WTC11 (cell line): ENCODE results near the gene TFF1. TPM values are rescaled to one million over a fixed set of nuclear protein-coding genes. Genes with fewer than 3 reads are reported as not detected.

Experiments
- ATAC-seq: fragments of 200-7000 bp; cut with Tn5 transposase; 2 replicates; pipeline ENCODE4 v1.10.0; 2021; ENCODE audit warnings: mild to moderate bottlenecking, moderate library complexity
- CTCF ChIA-PET: fragments of 300-600 bp; sonication (Branson Sonifier 250); formaldehyde crosslinking; loops from one replicate; lab custom pipeline; 2021; ENCODE audit warnings: antibody characterized with exemption; lab: Charles Lee
- POLR2A ChIA-PET: fragments of 350-600 bp; sonication (Branson Sonifier 250); formaldehyde crosslinking; loops from one replicate; lab custom pipeline; 2021; ENCODE audit warnings: antibody characterized with exemption; lab: Charles Lee
- DNase-seq: peaks from one replicate; pipeline ENCODE4 v3.0.0; 2021; ENCODE audit warnings: low spot score
- H3K27ac Mint-ChIP-seq: 2 replicates; pipeline ENCODE4 v1.8.0; 2021; ENCODE audit warnings: mixed read lengths
- H3K27me3 Mint-ChIP-seq: 2 replicates; pipeline ENCODE4 v1.8.0; 2021; ENCODE audit warnings: low read depth, mild to moderate bottlenecking, moderate library complexity, mixed read lengths
- H3K36me3 Mint-ChIP-seq: 2 replicates; pipeline ENCODE4 v1.8.0; 2021; ENCODE audit warnings: mixed read lengths
- H3K4me1 Mint-ChIP-seq: 2 replicates; pipeline ENCODE4 v1.8.0; 2022; ENCODE audit warnings: mixed read lengths
- H3K4me3 Mint-ChIP-seq: 2 replicates; pipeline ENCODE4 v1.8.0; 2021; ENCODE audit warnings: mild to moderate bottlenecking, moderate library complexity, mixed read lengths
- H3K9me3 Mint-ChIP-seq: 2 replicates; pipeline ENCODE4 v1.8.0; 2021; ENCODE audit warnings: mixed read lengths
- AR ChIP-seq: fragments of 250-450 bp; sonication (Bioruptor Pico); IDR thresholded peaks from 2 replicates; pipeline ENCODE4 v1.9.0; 2021; ENCODE audit warnings: mild to moderate bottlenecking
- CBFB ChIP-seq: sonication (generic); formaldehyde crosslinking; IDR thresholded peaks from 2 replicates; pipeline ENCODE4 v1.8.1; 2022; ENCODE audit warnings: mild to moderate bottlenecking, low read depth, missing genetic modification reagents
- CDX4 ChIP-seq: fragments of 250-450 bp; sonication (Bioruptor Pico); IDR thresholded peaks from 2 replicates; pipeline ENCODE4 v1.9.0; 2021; ENCODE audit warnings: moderate library complexity, mild to moderate bottlenecking, inconsistent platforms, borderline replicate concordance
- ELF4 ChIP-seq: sonication (generic); formaldehyde crosslinking; IDR thresholded peaks from 2 replicates; pipeline ENCODE4 v1.8.1; 2022; ENCODE audit warnings: low read depth, mild to moderate bottlenecking, moderate library complexity, missing genetic modification reagents
- GABPB1 ChIP-seq: sonication (generic); formaldehyde crosslinking; IDR thresholded peaks from 2 replicates; pipeline ENCODE4 v1.8.1; 2023; ENCODE audit warnings: mild to moderate bottlenecking, missing genetic modification reagents
- JAZF1 ChIP-seq: fragments of 250-450 bp; sonication (Bioruptor Pico); IDR thresholded peaks from 2 replicates; pipeline ENCODE4 v1.9.0; 2021; ENCODE audit warnings: moderate library complexity, mild to moderate bottlenecking, inconsistent platforms
- NFATC4 ChIP-seq: fragments of 250-450 bp; sonication (Bioruptor Pico); IDR thresholded peaks from 2 replicates; pipeline ENCODE4 v1.9.0; 2021; ENCODE audit warnings: mild to moderate bottlenecking
- NFE2L1 ChIP-seq: sonication (generic); formaldehyde crosslinking; IDR thresholded peaks from 2 replicates; pipeline ENCODE4 v1.8.1; 2023; ENCODE audit warnings: missing genetic modification reagents
- NR3C1 ChIP-seq: sonication (generic); formaldehyde crosslinking; conservative IDR thresholded peaks from 2 replicates; pipeline ENCODE4 v1.8.1; 2023; ENCODE audit warnings: low read depth, mild to moderate bottlenecking, missing genetic modification reagents
- OVOL2 ChIP-seq: fragments of 250-450 bp; sonication (Bioruptor Pico); IDR thresholded peaks from 2 replicates; pipeline ENCODE4 v1.9.0; 2021; ENCODE audit warnings: mild to moderate bottlenecking, borderline replicate concordance
- PRDM15 ChIP-seq: sonication (generic); formaldehyde crosslinking; IDR thresholded peaks from 2 replicates; pipeline ENCODE4 v1.8.0; 2022; ENCODE audit warnings: missing genetic modification reagents
- USF2 ChIP-seq: sonication (generic); formaldehyde crosslinking; IDR thresholded peaks from 2 replicates; pipeline ENCODE4 v1.8.1; 2023; ENCODE audit warnings: mild to moderate bottlenecking, missing genetic modification reagents, moderate library complexity
- ZMAT4 ChIP-seq: fragments of 250-450 bp; sonication (Bioruptor Pico); IDR thresholded peaks from 2 replicates; pipeline ENCODE4 v1.9.0; 2021; ENCODE audit warnings: mild to moderate bottlenecking
- ZNF219 ChIP-seq: sonication (generic); formaldehyde crosslinking; IDR thresholded peaks from 2 replicates; pipeline ENCODE4 v1.8.0; 2023; ENCODE audit warnings: missing genetic modification reagents, mild to moderate bottlenecking, borderline replicate concordance
- ZNF232 ChIP-seq: sonication (generic); formaldehyde crosslinking; IDR thresholded peaks from 2 replicates; pipeline ENCODE4 v1.8.0; 2022; ENCODE audit warnings: mild to moderate bottlenecking, missing genetic modification reagents
- ZNF425 ChIP-seq: fragments of 250-450 bp; sonication (Bioruptor Pico); conservative IDR thresholded peaks from 2 replicates; pipeline ENCODE4 v1.9.0; 2021; ENCODE audit warnings: mild to moderate bottlenecking
- total RNA-seq: library from RNA; stranded (reverse); gene quantifications from 3 replicates; pipeline ENCODE4 v1.2.3, GENCODE V29; 2021

The TFF1 gene
- total RNA-seq, 1 experiment from 2014 or later, result 0.81 TPM

- TF ChIP-seq CDX4 (CRISPR knock-in tag), result no peak
- no peak for TF ChIP-seq CBFB
- no peak for TF ChIP-seq USF2
- no peak for TF ChIP-seq AR (CRISPR knock-in tag)
- Mint-ChIP-seq H3K4me3 (no peak overlapping the region), H3K36me3 (no peaks in the 10 kb centered on the region), H3K9me3 (no peaks in the 10 kb centered on the region), H3K4me1 (peaks cover 8% of the 10 kb centered on the region), H3K27ac (no peak overlapping the region), H3K27me3 (no peaks in the 10 kb centered on the region)
- ChIA-PET CTCF (interaction anchor here (0.7 to 1.4 kb wide), 2 partner anchors 33 to 250 kb away, joined by 3 to 13 read pairs; no protein-coding TSS in a partner anchor), POLR2A (no interaction called here)
- no peak for ATAC-seq
- no peak for DNase-seq
Measured at GRCh38 chr21:42343101-42343500, 23.2 kb downstream of the TFF1 start.

- Mint-ChIP-seq H3K36me3 (no peaks in the 10 kb centered on the region), H3K27me3 (no peaks in the 10 kb centered on the region), H3K4me1 (peaks cover 20% of the 10 kb centered on the region), H3K27ac (no peak overlapping the region), H3K9me3 (peaks cover 8% of the 10 kb centered on the region), H3K4me3 (no peak overlapping the region)
- ChIA-PET CTCF (interaction anchor here (1.4 kb wide), 1 partner anchor 32 kb away, joined by 13 read pairs; no protein-coding TSS in a partner anchor), POLR2A (no interaction called here)
- ATAC-seq, result no peak
- DNase-seq, result no peak
- TF ChIP-seq GABPB1 (CRISPR knock-in tag), result no peak
- no peak for TF ChIP-seq ZNF425 (CRISPR knock-in tag)
- TF ChIP-seq NFATC4 (CRISPR knock-in tag), result no peak
Measured at GRCh38 chr21:42341776-42342542, 24.4 kb downstream of the TFF1 start.

GRCh38 chr21:42340187-42341050, 25.9 kb downstream of the TFF1 start:
- Mint-ChIP-seq H3K27me3 (no peaks in the 10 kb centered on the region), H3K36me3 (no peaks in the 10 kb centered on the region), H3K4me1 (peaks cover 34% of the 10 kb centered on the region), H3K9me3 (peaks cover 8% of the 10 kb centered on the region), H3K4me3 (no peak overlapping the region), H3K27ac (no peak overlapping the region)
- no peak for TF ChIP-seq ELF4 (CRISPR knock-in tag)
- TF ChIP-seq NFE2L1, result no peak
- no peak for TF ChIP-seq ZMAT4 (CRISPR knock-in tag)
- no peak for TF ChIP-seq OVOL2 (CRISPR knock-in tag)
- TF ChIP-seq PRDM15 (CRISPR knock-in tag), result no peak
- TF ChIP-seq GABPB1 (CRISPR knock-in tag), result no peak
- no peak for TF ChIP-seq ZNF219 (CRISPR knock-in tag)
- TF ChIP-seq NR3C1, result no peak
- TF ChIP-seq JAZF1, result no peak
- TF ChIP-seq ZNF232 (CRISPR knock-in tag), result no peak
- ChIA-PET CTCF (interaction anchor here (1.0 kb wide), 1 partner anchor 30 kb away, joined by 4 read pairs; no protein-coding TSS in a partner anchor), POLR2A (no interaction called here)
- DNase-seq (no peak), ATAC-seq (no peak)
